GM19455 (cell line): ENCODE results near the gene HLA-A.
"Not testable (repeated sequence)": the region's sequence is repeated elsewhere in the genome, so short reads cannot be mapped to it uniquely, and the experiment has no call there.

Experiments used
- ATAC-seq: cut with Tn5 transposase; IDR thresholded peaks from one replicate; pipeline ENCODE4 v1.9.1; 2021; ENCODE audit not compliant: unreplicated experiment

The HLA-A gene

DNA sequence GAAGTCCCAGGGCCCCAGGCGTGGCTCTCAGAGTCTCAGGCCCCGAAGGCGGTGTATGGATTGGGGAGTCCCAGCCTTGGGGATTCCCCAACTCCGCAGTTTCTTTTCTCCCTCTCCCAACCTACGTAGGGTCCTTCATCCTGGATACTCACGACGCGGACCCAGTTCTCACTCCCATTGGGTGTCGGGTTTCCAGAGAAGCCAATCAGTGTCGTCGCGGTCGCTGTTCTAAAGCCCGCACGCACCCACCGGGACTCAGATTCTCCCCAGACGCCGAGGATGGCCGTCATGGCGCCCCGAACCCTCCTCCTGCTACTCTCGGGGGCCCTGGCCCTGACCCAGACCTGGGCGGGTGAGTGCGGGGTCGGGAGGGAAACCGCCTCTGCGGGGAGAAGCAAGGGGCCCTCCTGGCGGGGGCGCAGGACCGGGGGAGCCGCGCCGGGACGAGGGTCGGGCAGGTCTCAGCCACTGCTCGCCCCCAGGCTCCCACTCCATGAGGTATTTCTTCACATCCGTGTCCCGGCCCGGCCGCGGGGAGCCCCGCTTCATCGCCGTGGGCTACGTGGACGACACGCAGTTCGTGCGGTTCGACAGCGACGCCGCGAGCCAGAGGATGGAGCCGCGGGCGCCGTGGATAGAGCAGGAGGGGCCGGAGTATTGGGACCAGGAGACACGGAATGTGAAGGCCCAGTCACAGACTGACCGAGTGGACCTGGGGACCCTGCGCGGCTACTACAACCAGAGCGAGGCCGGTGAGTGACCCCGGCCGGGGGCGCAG is at the start of gene HLA-A:
Gene HLA-A (plus strand): TSS at position 258 of the 778 bp plus-strand sequence. CDS start 22 bp downstream, at position 280.
- peak; percentile 90 for ATAC-seq

DNA sequence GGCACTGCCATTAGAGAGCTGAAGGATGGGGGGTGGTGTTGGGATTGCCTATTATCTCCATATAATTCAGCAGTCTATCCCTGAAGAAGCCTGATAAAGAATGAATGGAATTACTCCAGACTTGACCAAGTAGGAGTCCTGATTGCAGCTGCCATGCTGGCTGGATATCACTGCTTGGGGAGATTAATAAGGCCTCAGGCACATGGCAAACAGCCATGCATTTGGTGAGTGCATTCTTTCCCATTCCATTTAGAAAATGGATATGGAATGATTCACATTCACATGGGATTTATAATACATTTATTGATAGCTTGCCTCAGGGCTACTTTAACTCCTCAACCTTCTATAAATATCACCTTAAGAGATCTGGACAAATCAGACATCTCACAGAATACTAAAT is 49.6 kb upstream of the HLA-A start:
- no peak for ATAC-seq

DNA sequence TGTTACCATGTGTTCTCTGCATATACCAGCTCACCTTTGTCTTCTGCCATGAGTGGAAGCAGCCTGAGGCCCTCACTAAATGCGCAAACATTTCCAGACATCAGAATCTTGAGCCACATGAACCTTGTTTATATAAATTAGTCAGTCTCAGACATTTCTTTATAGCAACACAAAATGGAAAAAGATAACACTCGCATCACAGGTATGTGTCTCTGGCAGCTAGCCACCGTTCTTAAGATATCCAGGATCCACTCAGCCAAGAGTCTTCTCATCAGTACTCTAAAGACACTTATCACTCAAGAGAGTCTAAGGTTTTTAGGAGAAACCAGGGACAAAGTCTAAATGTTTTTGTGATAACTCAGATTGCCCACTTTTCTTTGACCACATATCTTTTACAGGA is 43.1 kb upstream of the HLA-A start:
- ATAC-seq, result no peak

DNA sequence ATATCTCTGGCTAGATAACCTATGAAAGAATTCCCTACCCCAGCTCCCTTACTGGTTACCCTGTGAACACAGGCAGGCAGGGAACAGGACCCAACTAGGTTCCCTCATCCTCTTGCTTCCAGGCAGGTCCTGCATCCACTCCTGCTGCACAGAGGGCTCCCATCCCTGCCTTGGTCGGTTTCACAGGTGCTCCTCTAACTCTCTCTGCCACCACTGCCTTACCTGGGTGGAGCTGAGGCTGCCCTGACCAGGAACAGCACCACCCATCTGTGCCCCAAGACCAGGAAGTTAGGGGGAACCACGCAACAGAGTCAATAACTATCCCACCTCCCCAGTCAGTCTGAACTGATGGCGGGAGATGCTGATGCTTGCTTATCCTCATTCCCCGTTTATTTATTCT is 37.0 kb upstream of the HLA-A start:
- ATAC-seq, result no peak

DNA sequence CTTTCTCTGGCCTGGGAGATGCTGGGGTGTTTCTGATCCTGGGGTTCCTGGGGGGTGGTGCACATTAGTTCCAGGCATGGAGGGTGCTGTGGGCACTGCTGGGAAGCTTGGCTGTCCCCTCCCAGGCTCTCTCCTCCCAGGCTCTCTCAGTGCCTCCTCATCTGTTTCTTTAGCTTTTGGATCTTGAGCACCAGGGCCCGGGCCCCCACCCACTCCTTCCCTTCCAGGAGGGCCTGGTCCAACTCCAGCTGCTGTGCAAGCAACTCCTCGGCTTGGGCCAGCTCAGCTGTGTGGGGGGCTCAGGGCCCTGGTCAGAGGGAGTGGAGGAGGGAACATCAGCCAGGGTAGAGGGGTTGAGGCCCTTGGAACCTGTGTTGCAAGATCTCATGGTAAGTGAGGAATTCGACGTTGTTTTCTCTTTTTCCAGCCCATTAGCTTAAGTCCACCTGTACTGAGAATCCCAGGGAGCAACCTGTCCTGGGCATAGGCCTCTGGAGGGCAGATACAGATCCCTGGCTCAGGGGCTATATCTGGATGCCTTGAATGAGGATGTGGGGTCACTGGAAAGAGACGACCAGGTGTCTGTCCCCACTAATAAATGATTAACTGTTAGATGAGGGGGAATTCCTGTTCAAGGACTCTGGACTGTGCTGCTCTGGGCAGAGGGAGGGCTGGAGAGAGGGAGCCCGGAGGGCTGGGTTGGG is 34.5 kb upstream of the HLA-A start:
- no peak for ATAC-seq

DNA sequence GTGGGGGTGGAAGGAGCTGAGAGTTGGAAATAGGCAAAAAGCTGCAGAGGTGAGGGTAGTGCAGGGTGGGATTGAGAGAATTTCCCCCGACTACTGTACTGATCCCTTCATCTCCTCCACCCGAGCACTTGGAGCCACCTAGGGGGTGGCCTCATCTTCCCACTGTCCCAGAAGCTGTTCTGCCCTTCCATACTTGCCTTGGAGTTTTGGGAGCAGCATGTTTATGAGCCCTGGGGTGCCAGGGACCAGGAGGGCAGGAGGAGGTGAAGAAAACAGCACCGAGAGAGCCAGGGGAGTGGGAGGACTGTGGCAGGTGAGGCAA is 34.0 kb upstream of the HLA-A start:
- no peak for ATAC-seq

DNA sequence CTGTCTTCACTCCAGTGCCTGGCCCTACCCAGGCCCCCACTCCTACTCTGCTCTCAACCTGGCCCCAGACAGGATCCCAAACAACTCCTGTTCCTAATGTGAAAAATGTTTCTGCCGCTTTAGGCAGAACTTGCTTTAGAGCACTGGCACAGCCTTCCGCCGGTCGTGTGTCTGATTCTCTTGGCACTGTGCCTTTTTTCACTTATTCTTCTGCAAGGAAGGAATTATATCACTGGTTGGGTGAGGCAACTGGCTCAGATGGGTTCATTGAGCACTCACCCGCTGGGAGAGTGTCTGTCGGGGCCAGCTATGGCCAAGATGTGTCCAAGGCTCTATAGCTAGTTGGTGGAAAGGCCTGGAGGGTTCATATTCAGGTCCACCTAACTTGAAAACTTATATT is 33.6 kb upstream of the HLA-A start:
- ATAC-seq, result no peak

DNA sequence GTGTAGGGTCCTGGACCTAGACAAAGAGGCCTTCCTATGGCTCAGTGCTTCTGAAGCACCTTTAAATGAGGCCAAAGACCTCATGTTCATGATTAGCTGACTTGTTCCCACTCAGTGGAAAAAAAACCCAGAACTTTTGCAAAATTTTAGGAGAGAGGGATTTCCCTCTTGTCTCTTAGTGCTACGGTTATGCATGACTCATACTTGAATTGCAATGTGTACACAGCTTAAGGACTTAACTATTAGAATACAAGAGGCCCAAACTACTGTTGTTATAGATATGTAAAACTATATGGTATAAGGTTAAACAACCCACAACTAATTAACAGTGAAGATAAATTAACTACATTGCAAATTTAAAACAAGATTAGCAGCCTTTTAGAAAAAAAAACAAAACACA is 32.3 kb upstream of the HLA-A start:
- ATAC-seq, result no peak

DNA sequence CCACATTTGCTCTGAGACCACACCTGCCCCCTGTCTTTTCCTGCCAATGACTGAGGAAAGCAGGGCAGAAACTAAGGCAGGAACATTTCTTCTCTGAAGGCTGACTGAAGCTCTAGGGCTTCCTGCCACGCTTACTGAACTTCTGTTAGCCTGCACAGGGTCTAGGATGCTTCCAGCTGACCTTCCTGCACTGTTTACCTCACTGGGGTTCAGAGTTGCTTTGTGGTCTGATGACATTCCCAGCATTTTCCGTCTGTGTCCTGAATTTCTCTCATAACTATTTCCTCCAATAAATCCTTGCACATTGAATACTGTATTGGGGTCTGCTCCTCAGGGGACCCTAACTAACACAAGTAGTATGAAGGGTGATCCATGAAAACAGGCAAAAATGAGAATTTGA is 29.5 kb upstream of the HLA-A start:
- ATAC-seq, result no peak

DNA sequence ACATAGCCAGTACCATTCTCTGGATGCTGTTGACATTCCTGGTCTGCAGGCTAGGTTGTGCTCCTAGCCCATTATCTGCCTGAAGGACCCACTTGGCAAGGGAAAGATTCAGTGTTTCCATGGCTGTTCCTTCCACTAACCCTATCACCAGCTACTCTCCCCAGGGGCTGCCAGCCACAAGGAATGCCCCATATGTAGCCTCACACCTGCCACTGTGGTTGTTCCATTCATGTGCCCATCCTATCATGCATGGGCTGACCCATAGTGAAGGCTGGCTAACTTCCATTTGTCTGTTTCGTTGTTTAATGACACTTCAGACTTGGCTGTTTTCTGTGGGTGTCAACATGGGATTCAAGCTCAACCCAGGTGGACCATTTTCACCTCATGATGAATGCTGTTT is 25.6 kb upstream of the HLA-A start:
- no peak for ATAC-seq

DNA sequence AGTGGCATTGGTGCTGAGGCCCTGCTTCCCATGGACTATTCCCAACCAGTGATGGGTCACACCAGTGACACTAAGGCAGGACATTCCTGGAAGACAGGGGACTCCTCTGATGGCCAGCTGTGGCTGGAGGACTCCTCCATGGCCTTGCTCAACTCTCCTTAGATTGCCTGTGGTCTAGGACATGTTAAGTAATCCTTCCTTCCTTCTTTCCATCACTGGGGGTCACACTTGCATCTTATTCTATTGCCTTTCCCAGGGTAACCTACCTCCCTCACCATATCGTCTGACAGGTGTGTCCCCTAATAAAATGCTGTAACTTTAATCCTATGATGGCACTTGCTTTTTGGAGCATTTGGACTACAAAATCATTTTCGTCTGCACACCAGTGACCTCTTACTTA is 24.5 kb upstream of the HLA-A start:
- ATAC-seq, result no peak

DNA sequence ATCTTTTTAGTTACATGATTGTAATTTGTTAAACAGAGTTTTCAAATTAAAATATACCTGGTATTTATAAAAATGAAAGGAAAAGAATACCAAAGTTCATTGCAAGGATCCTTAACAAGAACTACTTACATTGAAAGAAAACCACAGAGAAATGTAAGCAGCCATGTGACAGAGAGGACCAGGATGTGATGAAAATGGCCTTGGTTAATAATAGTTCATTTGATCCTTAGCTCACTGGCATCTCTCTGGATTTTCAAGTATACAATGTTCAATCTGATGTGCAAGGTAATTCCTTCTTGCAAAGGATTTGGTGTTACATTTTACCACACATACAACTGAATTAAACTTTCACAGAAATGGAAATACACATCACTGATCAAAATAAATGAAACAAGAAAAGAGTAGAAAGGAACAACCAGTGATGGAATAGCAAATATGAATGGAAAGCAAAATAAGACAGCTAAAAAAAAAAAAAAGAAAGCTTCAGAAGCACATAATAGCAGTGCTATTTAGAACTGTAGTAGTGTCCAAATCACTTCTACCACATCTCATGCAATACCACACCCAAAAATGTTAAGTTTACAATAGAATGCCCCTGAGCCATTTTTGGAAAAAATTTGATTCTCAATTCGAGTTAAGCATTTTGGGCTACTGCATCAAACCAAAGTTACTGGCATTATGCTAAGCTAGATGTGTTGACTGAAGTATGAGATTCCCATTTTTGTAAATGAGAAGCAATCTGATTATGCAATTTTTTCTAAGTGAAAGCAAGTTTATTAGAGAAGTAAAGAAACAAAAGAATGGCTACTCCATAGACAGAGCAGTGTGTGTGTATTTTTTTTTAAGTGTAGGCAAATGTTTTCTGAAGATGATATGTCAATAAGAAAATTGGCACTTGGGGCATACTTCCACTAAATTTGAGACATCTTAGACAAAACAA is 22.6 kb upstream of the HLA-A start:
- ATAC-seq, result no peak

DNA sequence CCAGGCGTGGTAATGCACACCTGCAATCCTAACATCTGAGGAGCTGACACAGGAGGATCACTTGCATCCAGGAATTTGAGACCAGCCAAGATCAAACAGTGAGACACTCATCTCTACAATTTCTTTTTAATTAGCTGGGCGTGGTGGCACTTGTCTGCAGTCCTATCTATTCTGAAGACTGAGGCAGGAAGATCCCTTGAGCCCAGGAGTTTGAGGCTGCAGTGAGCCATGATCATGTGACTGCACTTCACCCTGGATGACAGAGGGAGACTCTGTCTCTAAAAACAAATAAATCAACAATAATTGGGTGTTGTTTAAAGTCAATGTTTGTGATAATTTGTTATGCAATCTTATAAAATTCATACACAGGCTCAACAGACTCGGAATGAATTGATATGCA is 18.0 kb upstream of the HLA-A start:
- no peak for ATAC-seq

DNA sequence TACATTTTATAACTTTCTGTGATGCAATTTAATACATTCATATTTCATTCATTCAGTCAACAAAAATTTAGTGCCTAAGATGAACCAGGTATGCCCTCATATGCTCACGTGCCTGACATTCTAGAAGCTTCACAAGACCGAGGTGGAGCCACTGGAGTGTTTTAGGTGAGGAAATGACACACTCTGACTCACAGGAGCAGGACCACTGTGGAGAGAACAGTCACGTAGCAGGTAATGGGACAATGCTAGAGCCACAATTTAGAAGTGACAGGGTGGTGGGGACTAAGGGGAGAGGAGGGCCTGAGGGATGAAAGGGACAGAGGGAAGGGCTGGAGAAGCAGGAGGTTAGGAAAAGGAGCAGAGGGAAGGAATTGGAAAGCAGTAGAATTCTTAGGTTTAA is 17.6 kb upstream of the HLA-A start:
- ATAC-seq, result no peak

DNA sequence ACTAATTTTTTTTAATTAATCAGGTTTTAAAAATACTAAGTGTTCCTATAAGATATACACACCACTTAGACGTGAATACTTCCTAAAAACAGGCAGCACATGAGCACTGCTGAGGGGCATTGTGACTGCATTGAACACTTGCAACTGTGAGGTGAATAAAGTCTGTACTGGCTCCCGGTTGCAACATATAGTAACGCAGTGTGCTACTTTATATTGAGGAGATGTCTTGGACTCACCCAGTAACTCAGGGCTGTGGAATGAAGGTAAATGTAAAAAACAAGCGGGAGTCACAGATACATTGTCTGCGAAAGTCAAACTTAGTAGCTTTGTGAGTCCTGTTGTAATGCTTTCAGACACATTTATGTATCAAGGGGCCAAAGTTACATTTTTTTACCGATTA is 17.0 kb upstream of the HLA-A start:
- ATAC-seq, result no peak

DNA sequence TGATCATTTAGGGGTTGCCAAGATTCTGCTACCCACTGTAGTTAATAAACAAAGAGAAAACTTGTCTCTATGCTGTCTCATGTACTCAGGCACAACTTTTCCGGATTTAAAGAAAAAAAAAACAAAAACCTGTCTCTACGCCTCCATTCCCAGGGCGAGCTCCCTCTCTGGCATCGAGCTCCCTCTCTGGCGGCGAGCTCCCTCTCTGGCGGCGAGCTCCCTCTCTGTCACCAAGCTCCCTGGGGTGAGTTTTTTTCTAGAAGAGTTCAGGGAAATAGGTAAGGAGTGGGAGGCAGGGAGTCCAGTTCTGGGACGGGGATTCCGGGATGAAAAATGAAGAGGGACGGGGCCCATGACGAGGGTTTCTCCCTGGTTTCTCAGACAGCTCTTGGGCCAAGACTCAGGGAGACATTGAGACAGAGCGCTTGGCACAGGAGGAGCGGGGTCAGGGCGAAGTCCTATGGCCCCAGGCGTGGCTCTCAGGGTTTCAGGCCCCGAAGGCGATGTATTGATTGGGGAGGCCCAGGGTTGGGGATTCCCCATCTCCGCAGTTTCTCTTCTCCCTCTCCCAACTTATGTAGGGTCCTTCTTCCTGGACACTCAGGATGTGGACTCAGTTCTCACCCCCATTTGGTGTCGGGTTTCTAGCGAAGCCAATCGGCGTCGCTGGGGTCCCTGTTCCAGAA is 16.5 kb upstream of the HLA-A start:
- peak; percentile 13 for ATAC-seq

DNA sequence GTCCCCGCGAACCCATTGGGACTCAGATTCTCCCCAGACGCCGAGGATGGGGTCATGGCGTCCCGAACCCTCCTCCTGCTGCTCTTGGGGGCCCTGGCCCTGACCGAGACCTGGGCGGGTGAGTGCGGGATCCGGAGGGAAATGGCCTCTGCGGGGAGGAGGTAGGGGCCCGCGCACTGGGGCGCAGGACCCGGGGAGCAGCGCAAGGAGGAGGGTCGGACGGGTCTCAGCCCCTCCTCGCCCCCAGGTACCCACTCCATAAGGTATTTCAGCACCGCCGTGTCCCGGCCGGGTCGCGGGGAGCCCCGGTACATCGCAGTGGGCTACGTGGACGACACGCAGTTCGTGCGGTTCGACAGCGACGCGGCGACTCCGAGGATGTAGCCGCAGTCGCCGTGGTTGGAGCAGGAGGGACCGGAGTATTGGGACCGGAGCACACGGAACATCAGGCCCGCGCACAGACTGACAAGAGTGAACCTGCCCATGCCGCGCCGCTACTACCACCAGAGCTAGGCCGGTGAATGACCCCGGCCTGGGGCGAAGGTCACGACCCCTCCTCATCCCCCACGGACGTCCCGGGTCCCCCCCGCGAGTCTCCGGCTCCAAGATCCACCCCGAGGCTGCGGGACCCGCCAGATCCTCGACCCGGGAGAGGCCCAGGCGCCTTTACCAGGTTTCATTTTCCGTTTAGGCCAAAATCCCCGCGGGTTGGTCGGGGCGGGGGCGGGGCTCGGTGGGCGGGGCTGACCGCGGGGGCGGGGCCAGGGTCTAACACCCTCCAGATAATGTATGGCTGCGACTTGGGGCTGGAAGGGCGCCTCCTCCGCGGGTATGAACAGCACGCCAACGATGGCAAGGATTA is 15.7 kb upstream of the HLA-A start:
- ATAC-seq, result peak; percentile 74

DNA sequence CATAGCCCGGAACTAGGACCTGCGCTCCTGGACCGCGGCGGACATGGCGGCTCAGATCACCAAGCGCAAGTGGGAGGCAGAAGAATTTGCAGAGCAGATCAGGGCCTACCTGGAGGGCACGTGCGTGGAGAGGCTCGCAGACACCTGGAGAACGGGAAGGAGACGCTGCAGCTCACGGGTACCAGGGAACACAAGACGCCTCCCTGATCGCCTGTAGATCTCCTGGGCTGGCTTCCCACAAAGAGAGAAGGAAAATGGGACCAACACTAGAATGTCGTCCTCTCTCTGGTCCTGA is 15.1 kb upstream of the HLA-A start:
- ATAC-seq, result no peak

DNA sequence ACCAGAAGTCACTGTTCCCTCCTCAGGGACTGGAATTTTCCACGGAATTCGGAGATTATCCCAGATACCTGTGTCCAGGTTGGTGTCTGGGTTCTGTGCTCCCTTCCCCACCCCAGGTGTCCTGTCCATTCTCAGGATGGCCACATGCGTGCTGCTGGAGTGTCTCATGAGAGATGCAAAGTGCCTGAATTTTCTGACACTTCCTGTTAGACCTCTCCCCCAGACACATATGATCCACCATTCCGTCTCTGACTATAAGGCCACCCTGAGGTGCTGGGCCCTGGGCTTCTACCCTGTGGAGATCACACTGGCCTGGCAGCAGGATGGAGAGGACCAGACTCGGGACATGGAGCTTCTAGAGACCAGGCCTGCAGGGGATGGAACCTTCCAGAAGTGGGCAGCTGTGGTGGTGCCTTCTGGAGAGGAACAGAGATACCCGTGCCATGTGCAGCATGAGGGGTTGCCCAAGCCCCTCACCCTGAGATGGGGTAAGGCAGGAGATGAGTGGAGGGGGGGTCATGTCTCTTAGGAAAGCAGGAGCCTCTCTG is 14.4 kb upstream of the HLA-A start:
- ATAC-seq, result no peak

DNA sequence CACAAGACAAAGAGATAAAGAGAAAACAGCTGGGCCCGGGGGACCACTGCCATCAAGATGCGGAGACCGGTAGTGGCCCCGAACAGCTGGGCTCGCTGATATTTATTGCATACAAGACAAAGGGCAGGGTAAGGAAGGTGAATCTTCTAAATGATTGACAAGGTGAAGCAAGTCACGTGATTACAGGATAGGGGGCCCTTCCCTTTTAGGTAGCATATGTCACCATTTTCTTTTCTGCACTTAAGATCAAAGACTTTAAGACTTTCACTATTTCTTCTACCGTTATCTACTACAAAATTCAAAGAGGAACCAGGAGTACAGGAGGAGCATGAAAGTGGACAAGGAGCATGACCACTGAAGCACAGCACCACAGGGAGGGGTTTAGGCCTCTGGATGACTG is 12.3 kb upstream of the HLA-A start:
- not testable (repeated sequence) for ATAC-seq
